Esophagus muscularis mucosa (tissue), 4 donors: ENCODE measurements around the gene L3MBTL2. TPM values are rescaled to one million over a fixed set of nuclear protein-coding genes. Genes with fewer than 3 reads are reported as not detected.

Experiments
- DNase-seq: peaks from one replicate; pipeline ENCODE4 v3.0.0-alpha.2; 2017; ENCODE audit errors: extremely low spot score
- H3K27ac ChIP-seq, 4 donors: fragments of 200-600 bp; sonication (generic); replicated peaks in 1 of 4; 1 replicate in 3 of 4; 2 replicates in 1 of 4; pipeline ENCODE4 v1.5.1; 2016 to 2019; ENCODE audit warnings: mild to moderate bottlenecking in 1 of 4
- H3K27me3 ChIP-seq, 4 donors: fragments of 200-600 bp; sonication (generic); one replicate each; pipeline versions ENCODE4 v1.5.1 to v1.6.0; 2016 to 2019
- H3K36me3 ChIP-seq, 4 donors: fragments of 200-600 bp; sonication (generic); one replicate each; pipeline ENCODE4 v1.5.1; 2016 to 2019
- H3K4me1 ChIP-seq, 4 donors: fragments of 200-600 bp; sonication (generic); one replicate each; pipeline ENCODE4 v1.5.1; 2016 to 2019
- H3K4me3 ChIP-seq, 4 donors: fragments of 200-600 bp; sonication (generic); 1 replicate in 2 of 4; 2 replicates in 2 of 4; pipeline ENCODE4 v1.5.1; 2016 to 2019; ENCODE audit warnings: mild to moderate bottlenecking in 4 of 4, moderate library complexity in 1 of 4
- H3K9me3 ChIP-seq, 4 donors: fragments of 200-600 bp; sonication (generic); 1 replicate in 3 of 4; 2 replicates in 1 of 4; pipeline ENCODE4 v1.5.1; 2016 to 2019
- CTCF ChIP-seq, 3 experiments: fragments of 200-600 bp in 2 of 3; fragments of 450-650 bp in 1 of 3; sonication (generic) in 2 of 3; IDR thresholded peaks; one replicate each; pipeline ENCODE4 v1.5.1; 2017 to 2019; ENCODE audit warnings: antibody characterized with exemption in 3 of 3, mild to moderate bottlenecking in 2 of 3, moderate library complexity in 1 of 3
- EP300 ChIP-seq: sonication (generic); formaldehyde crosslinking; IDR thresholded peaks from one replicate; pipeline ENCODE4 v1.6.1; 2017; ENCODE audit warnings: antibody characterized with exemption
- POLR2A ChIP-seq: fragments of 450-650 bp; IDR thresholded peaks from one replicate; pipeline ENCODE4 v1.6.1; 2017; ENCODE audit warnings: antibody characterized with exemption, moderate library complexity, mild to moderate bottlenecking, low read depth
- POLR2AphosphoS5 ChIP-seq, 2 donors: sonication (generic); formaldehyde crosslinking; IDR thresholded peaks; one replicate each; pipeline ENCODE4 v1.6.1; 2017; ENCODE audit warnings: antibody characterized with exemption in 2 of 2
- WGBS: methylation state at CpG from one replicate; pipeline ENCODE4 v1.1.5; 2018; 5-methylcytosine and 5-hydroxymethylcytosine counted together
- intact Hi-C: fragments of 100-400 bp; cut with DNase I; formaldehyde crosslinking; loops from one replicate; pipeline ENCODE4 v1.15.1; 2023
- total RNA-seq, 4 donors: library from RNA; depleted of rRNA; stranded (reverse); fragments of >200 nt; gene quantifications; one replicate each; pipeline versions ENCODE4 v1.1.0 to v1.2.1, GENCODE V29; 2016

L3MBTL2 gene
- 10 to 100 TPM; 17.4 to 29.9 (median 22.4) TPM for total RNA-seq

GRCh38 chr22:41204992-41205900 is at the start of gene L3MBTL2:
TSS of gene L3MBTL2 (plus strand) at chr22:41205312. CDS start at chr22:41205363, 51 bp downstream.
- Histone ChIP-seq H3K4me1 (peaks cover 9 to 17% (median 16%) of the 10 kb centered on the region in 4 donors), H3K9me3 (no peaks in the 10 kb centered on the region), H3K27ac (peak within 1 kb of the TSS; percentile 77 to 89 (median 86)), H3K4me3 (peak within 1 kb of the TSS; percentile 64 to 96 (median 77)), H3K27me3 (no peaks in the 10 kb centered on the region), H3K36me3 (peaks cover 4 to 32% (median 14%) of the 10 kb centered on the region in 4 donors)
- DNase-seq = peak; percentile 99
- TF ChIP-seq POLR2AphosphoS5 (IDR thresholded peaks at IDR 0.05) (peak; percentile 90 to 92), EP300 (no peak), POLR2A (no peak)
- WGBS = 2% methylated on average over 44 of the region's 47 CpGs
- intact Hi-C loops = no loop called here

GRCh38 chr22:41157083-41157482 is 48.0 kb upstream of the L3MBTL2 start:
- Histone ChIP-seq H3K27ac (no peak overlapping the region), H3K27me3 (no peaks in the 10 kb centered on the region), H3K36me3 (peaks cover 77 to 100% (median 99%) of the 10 kb centered on the region in 4 donors), H3K4me3 (no peak overlapping the region), H3K9me3 (no peaks in the 10 kb centered on the region), H3K4me1 (peaks cover 0 to 17% (median 5%) of the 10 kb centered on the region in 4 donors)
- WGBS = 68% methylated on average over 4 of the region's 4 CpGs
- no peak for TF ChIP-seq POLR2A
- no peak for TF ChIP-seq EP300
- TF ChIP-seq POLR2AphosphoS5 (IDR thresholded peaks at IDR 0.05) = no peak
- TF ChIP-seq CTCF (IDR thresholded peaks at IDR 0.05) = no peak
- intact Hi-C loops = no loop called here
- no peak for DNase-seq

- Histone ChIP-seq H3K9me3 (no peaks in the 10 kb centered on the region), H3K27ac (no peak overlapping the region), H3K4me3 (no peak overlapping the region), H3K36me3 (peaks cover 77 to 100% (median 92%) of the 10 kb centered on the region in 4 donors), H3K27me3 (no peaks in the 10 kb centered on the region), H3K4me1 (peaks cover 0 to 9% (median 3%) of the 10 kb centered on the region in 4 donors)
- TF ChIP-seq CTCF (IDR thresholded peaks at IDR 0.05) (no peak), EP300 (no peak), POLR2AphosphoS5 (IDR thresholded peaks at IDR 0.05) (no peak), POLR2A (no peak)
- WGBS = 88% methylated on average over 8 of the region's 8 CpGs
- intact Hi-C loops = loop anchor here (10.0 kb wide), 1 partner anchor 334 kb away; no protein-coding TSS in a partner anchor
- no peak for DNase-seq
These were observed 36.0 kb upstream of the L3MBTL2 start for GRCh38 chr22:41169157-41169556.

GRCh38 chr22:41171996-41172395 is 33.1 kb upstream of the L3MBTL2 start:
- intact Hi-C loops = no loop called here
- Histone ChIP-seq H3K4me1 (peaks cover 0 to 9% (median 5%) of the 10 kb centered on the region in 4 donors), H3K27ac (no peak overlapping the region), H3K27me3 (no peaks in the 10 kb centered on the region), H3K36me3 (peaks cover 73 to 100% (median 95%) of the 10 kb centered on the region in 4 donors), H3K4me3 (no peak overlapping the region), H3K9me3 (no peaks in the 10 kb centered on the region)
- no peak for DNase-seq
- WGBS = 38% methylated on average over 3 of the region's 3 CpGs
- no peak for TF ChIP-seq POLR2AphosphoS5 (IDR thresholded peaks at IDR 0.05)
- TF ChIP-seq EP300 = no peak
- TF ChIP-seq POLR2A = no peak
- TF ChIP-seq CTCF (IDR thresholded peaks at IDR 0.05) = no peak

GRCh38 chr22:41175546-41175945 is 29.6 kb upstream of the L3MBTL2 start:
- Histone ChIP-seq H3K4me1 (peaks cover 3 to 13% (median 8%) of the 10 kb centered on the region in 4 donors), H3K27ac (no peak overlapping the region), H3K9me3 (no peaks in the 10 kb centered on the region), H3K36me3 (peaks cover 67 to 94% (median 89%) of the 10 kb centered on the region in 4 donors), H3K27me3 (no peaks in the 10 kb centered on the region), H3K4me3 (no peak overlapping the region)
- intact Hi-C loops = no loop called here
- TF ChIP-seq CTCF (IDR thresholded peaks at IDR 0.05) = no peak
- no peak for TF ChIP-seq POLR2AphosphoS5 (IDR thresholded peaks at IDR 0.05)
- no peak for TF ChIP-seq POLR2A
- no peak for DNase-seq
- WGBS = 77% methylated on average over 2 of the region's 2 CpGs
